Measurements from ENCODE around the gene LOXHD1. TPM values are rescaled to one million over a fixed set of nuclear protein-coding genes. Genes with fewer than 3 reads are reported as not detected.

The LOXHD1 gene
- total and polyA plus RNA-seq, 2 of the 13 experiments (the other 11 are each of a cell fraction or from before 2014, with no cell fraction given): not detected

DNA sequence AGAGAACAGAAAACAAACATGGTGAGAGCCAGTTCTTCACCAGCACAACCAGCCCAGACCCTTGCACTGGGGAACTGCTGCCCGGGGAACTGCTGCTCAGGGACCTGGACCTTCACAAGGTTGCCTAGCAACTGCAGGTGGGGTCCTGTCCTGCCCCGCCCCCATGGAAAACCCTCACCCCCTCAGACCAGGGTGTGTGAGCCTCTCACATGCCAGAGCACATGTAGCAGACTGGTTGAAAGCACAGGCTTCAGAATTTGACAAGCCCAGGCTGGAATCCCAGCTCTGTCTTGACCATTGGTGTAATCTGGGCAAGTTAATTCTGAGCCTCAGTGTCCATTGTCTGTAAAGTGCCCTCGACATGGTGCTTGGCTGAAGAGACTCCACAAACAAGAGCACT, 118.6 kb downstream of the LOXHD1 start:
- BruUV-seq (replicated peaks): no TSS peak
- Histone ChIP-seq H3K9me3 (ENCODE audit: low read length) (no peaks in the 10 kb centered on the region), H3K9ac (ENCODE audit: insufficient read depth, low read depth, low read length) (no peak overlapping the region), H3K4me2 (ENCODE audit: low read depth, low read length) (no peak overlapping the region), H3K36me3 (replicated peaks in 1 of 2; ENCODE audit: control insufficient read depth in 1 of 2, insufficient read depth in 2 of 2, low read length in 2 of 2) (no peaks in the 10 kb centered on the region), H3K79me2 (ENCODE audit: insufficient read depth, low read length) (no peaks in the 10 kb centered on the region), H3K27me3 (ENCODE audit: control insufficient read depth in 1 of 2, insufficient read depth in 2 of 2, low read length in 2 of 2) (no peaks in the 10 kb centered on the region), H3K4me3 (replicated peaks in 1 of 3; ENCODE audit: insufficient read depth in 1 of 3, low read depth in 2 of 3, low read length in 3 of 3) (no peak overlapping the region), H2AFZ (ENCODE audit: low read length) (no peak overlapping the region), H3K4me1 (ENCODE audit: insufficient read depth, low read length) (no peaks in the 10 kb centered on the region), H4K20me1 (ENCODE audit: insufficient read depth, low read length) (no peaks in the 10 kb centered on the region), H3K27ac (ENCODE audit: extremely low read length, insufficient read depth, low read length) (no peak overlapping the region)
- WGBS (ENCODE audit: low lambda C conversion rate): 8% methylated on average over 2 of the region's 3 CpGs
- in situ Hi-C loops (cut with HindIII; ENCODE audit: extremely low pct_ligation_motif_present, low pct_unique_long_range_greater_than_20kb): no loop called here
- TF ChIP-seq ZNF317 (CRISPR knock-in tag; IDR thresholded peaks at IDR 0.05) (no peak), RARG (CRISPR knock-in tag; IDR thresholded peaks at IDR 0.05; ENCODE audit: low read depth) (no peak), ZNF274 (CRISPR knock-in tag; IDR thresholded peaks at IDR 0.05) (no peak)
- TF ChIP-seq, protein P1, sequence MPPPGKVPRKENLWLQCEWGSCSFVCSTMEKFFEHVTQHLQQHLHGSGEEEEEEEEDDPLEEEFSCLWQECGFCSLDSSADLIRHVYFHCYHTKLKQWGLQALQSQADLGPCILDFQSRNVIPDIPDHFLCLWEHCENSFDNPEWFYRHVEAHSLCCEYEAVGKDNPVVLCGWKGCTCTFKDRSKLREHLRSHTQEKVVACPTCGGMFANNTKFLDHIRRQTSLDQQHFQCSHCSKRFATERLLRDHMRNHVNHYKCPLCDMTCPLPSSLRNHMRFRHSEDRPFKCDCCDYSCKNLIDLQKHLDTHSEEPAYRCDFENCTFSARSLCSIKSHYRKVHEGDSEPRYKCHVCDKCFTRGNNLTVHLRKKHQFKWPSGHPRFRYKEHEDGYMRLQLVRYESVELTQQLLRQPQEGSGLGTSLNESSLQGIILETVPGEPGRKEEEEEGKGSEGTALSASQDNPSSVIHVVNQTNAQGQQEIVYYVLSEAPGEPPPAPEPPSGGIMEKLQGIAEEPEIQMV (CRISPR knock-in tag; IDR thresholded peaks at IDR 0.05; ENCODE audit: low read depth): no peak
- DNase-seq (ENCODE audit: low spot score) (no peak), ATAC-seq (no peak), FAIRE-seq (no peak)
- ChIA-PET POLR2A (no interaction called here), CTCF (ENCODE audit: low intra/inter-chr PET ratio, low total read pairs) (no interaction called here)
- intact Hi-C loops (cut with micrococcal nuclease; ENCODE audit: unreplicated experiment): no loop called here

DNA sequence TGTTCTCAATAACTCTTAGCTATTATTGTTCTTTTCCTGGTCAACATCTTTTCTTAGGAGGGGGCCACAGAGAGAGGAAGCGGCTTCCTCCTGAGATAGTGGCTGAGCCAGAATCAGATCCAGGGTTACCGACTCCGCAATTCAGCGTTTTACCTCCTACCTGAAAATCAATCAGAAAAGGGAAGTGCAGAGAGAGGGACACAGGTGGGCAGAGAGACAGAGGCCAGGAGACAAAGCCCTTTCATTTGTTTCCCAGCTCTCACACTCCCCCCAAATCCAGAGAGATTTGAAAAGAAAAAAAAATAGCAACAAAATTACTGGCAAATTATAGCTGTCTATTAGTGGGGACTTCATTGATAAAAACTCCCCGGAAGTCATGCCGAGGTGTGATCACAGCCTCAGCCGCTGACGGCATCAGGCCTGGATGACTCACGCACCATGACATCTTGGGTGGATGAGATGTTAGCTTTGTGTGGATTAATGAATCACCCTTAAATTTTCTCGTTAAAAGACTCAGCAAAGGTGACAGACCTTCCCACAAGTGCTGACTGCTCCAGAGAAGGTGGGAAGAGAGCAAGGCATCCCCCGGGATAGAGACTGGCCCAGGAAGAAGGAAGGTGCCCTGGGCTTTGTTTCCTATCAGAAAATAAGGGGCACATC, 120.7 kb downstream of the LOXHD1 start:
- Histone ChIP-seq H3K4me3 (replicated peaks in 1 of 3; ENCODE audit: insufficient read depth in 1 of 3, low read depth in 2 of 3, low read length in 3 of 3) (no peak overlapping the region), H3K9me3 (ENCODE audit: low read length) (no peaks in the 10 kb centered on the region), H3K4me2 (ENCODE audit: low read depth, low read length) (no peak overlapping the region), H3K27me3 (ENCODE audit: control insufficient read depth in 1 of 2, insufficient read depth in 2 of 2, low read length in 2 of 2) (no peaks in the 10 kb centered on the region), H3K36me3 (replicated peaks in 1 of 2; ENCODE audit: control insufficient read depth in 1 of 2, insufficient read depth in 2 of 2, low read length in 2 of 2) (no peaks in the 10 kb centered on the region), H3K27ac (ENCODE audit: extremely low read length, insufficient read depth, low read length) (no peak overlapping the region), H2AFZ (ENCODE audit: low read length) (no peak overlapping the region), H3K4me1 (ENCODE audit: insufficient read depth, low read length) (no peaks in the 10 kb centered on the region), H4K20me1 (ENCODE audit: insufficient read depth, low read length) (no peaks in the 10 kb centered on the region), H3K79me2 (ENCODE audit: insufficient read depth, low read length) (no peaks in the 10 kb centered on the region), H3K9ac (ENCODE audit: insufficient read depth, low read depth, low read length) (no peak overlapping the region)
- intact Hi-C loops (cut with micrococcal nuclease; ENCODE audit: unreplicated experiment) (no loop called here), in situ Hi-C loops (cut with HindIII; ENCODE audit: extremely low pct_ligation_motif_present, low pct_unique_long_range_greater_than_20kb) (no loop called here)
- ChIA-PET POLR2A (no interaction called here), CTCF (ENCODE audit: low intra/inter-chr PET ratio, low total read pairs) (no interaction called here)
- FAIRE-seq (no peak), DNase-seq (ENCODE audit: low spot score) (no peak), ATAC-seq (no peak)
- BruUV-seq (replicated peaks): no TSS peak
- 19% methylated on average over 11 of the region's 11 CpGs for WGBS (ENCODE audit: low lambda C conversion rate)
- TF ChIP-seq GRHL1 (CRISPR knock-in tag; conservative IDR thresholded peaks at IDR 0.05) (no peak), DR1 (CRISPR knock-in tag; IDR thresholded peaks at IDR 0.05) (no peak), ZNF768 (CRISPR knock-in tag; IDR thresholded peaks at IDR 0.05) (no peak), IRF9 (CRISPR knock-in tag; IDR thresholded peaks at IDR 0.05; ENCODE audit: borderline replicate concordance) (no peak), ZNF552 (CRISPR knock-in tag; IDR thresholded peaks at IDR 0.05; ENCODE audit: borderline replicate concordance) (no peak), ZNF256 (CRISPR knock-in tag; conservative IDR thresholded peaks at IDR 0.05) (no peak)
- TF ChIP-seq, protein P2, sequence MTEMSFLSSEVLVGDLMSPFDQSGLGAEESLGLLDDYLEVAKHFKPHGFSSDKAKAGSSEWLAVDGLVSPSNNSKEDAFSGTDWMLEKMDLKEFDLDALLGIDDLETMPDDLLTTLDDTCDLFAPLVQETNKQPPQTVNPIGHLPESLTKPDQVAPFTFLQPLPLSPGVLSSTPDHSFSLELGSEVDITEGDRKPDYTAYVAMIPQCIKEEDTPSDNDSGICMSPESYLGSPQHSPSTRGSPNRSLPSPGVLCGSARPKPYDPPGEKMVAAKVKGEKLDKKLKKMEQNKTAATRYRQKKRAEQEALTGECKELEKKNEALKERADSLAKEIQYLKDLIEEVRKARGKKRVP (CRISPR knock-in tag; IDR thresholded peaks at IDR 0.05): no peak
- TF ChIP-seq, protein P3, sequence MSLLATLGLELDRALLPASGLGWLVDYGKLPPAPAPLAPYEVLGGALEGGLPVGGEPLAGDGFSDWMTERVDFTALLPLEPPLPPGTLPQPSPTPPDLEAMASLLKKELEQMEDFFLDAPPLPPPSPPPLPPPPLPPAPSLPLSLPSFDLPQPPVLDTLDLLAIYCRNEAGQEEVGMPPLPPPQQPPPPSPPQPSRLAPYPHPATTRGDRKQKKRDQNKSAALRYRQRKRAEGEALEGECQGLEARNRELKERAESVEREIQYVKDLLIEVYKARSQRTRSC (CRISPR knock-in tag; IDR thresholded peaks at IDR 0.05; ENCODE audit: low read depth): no peak
